Osteoblast (primary cell): Measurements from ENCODE around the gene NAA10. TPM values are rescaled to one million over a fixed set of nuclear protein-coding genes. Genes with fewer than 3 reads are reported as not detected.

Experiments
- DNase-seq: peaks from one replicate; pipeline ENCODE4 v3.0.0; 2011; ENCODE audit warnings: low spot score, mixed read lengths; ENCODE audit not compliant: insufficient read length; ENCODE audit errors: missing footprints
- H2AFZ ChIP-seq: 2 replicates; pipeline ENCODE4 v1.6.0; 2011; ENCODE audit warnings: mild to moderate bottlenecking, low read length
- H3K27ac ChIP-seq: 2 replicates; pipeline ENCODE4 v1.5.1; 2011; ENCODE audit warnings: mild to moderate bottlenecking, low read depth, low read length, moderate library complexity
- H3K27me3 ChIP-seq: 2 replicates; pipeline ENCODE4 v1.6.0; 2012; ENCODE audit warnings: mild to moderate bottlenecking, control low read depth, inconsistent platforms, low read length, moderate library complexity; ENCODE audit not compliant: insufficient read depth
- H3K36me3 ChIP-seq: 2 replicates; pipeline ENCODE4 v1.5.1; 2011; ENCODE audit warnings: mild to moderate bottlenecking, low read length, control low read depth, moderate library complexity; ENCODE audit not compliant: insufficient read depth
- H3K4me1 ChIP-seq: 2 replicates; pipeline ENCODE4 v1.5.1; 2011; ENCODE audit warnings: mild to moderate bottlenecking, low read length, control low read depth, moderate library complexity; ENCODE audit not compliant: insufficient read depth
- H3K4me2 ChIP-seq: 2 replicates; pipeline ENCODE4 v1.6.0; 2011; ENCODE audit warnings: mild to moderate bottlenecking, low read length; ENCODE audit not compliant: insufficient read depth
- H3K4me3 ChIP-seq: fragments of 200-600 bp; sonication (generic); 3 replicates; pipeline ENCODE4 v1.5.1; 2012; ENCODE audit warnings: mild to moderate bottlenecking, low read length, inconsistent platforms; ENCODE audit not compliant: insufficient read depth
- H3K79me2 ChIP-seq: 2 replicates; pipeline ENCODE4 v1.6.0; 2012; ENCODE audit warnings: mild to moderate bottlenecking, low read length, control low read depth, inconsistent platforms; ENCODE audit not compliant: insufficient read depth
- H3K9me3 ChIP-seq: 2 replicates; pipeline ENCODE4 v1.5.1; 2011; ENCODE audit warnings: low read depth, low read length, control low read depth
- H4K20me1 ChIP-seq: 2 replicates; pipeline ENCODE4 v1.6.0; 2012; ENCODE audit warnings: mild to moderate bottlenecking, low read length, control low read depth; ENCODE audit not compliant: insufficient read depth
- total RNA-seq: library from RNA; depleted of rRNA; stranded (reverse); fragments of >200 nt; gene quantifications from 2 replicates; pipeline ENCODE4 v1.2.3, GENCODE V29; 2012
- TF ChIP-seq, protein P1 (sequence below): IDR thresholded peaks from 2 replicates; pipeline ENCODE4 v1.5.1; 2011; ENCODE audit warnings: mild to moderate bottlenecking, low read depth, low read length, moderate library complexity; ENCODE audit errors: extremely low read depth

NAA10 gene
- total RNA-seq, 1 donor, result 43.4 TPM

DNA sequence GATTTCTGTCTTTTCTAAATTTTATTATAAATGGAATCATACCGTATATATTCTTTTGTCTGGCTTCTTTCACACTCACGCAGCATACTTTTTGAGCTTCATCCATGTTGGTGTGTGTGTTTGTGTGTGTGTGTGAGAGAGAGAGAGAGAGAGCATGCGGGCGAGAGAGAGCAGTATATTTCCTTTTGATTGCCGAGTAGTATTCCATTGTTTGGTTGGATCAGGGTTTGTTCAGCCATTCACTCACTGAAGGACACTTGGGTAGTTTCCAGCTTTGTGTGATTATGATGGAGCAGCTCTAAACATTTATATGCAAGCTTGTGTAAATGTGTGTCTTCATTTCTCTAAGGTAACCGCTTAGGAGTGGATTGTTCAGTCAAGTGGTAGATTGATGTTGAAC is 45.7 kb downstream of the NAA10 start:
- H3K27ac ChIP-seq, result no peak overlapping the region
- no peak overlapping the region for H3K4me3 ChIP-seq
- H2AFZ ChIP-seq, result no peak overlapping the region
- DNase-seq, result no peak
- H3K9me3 ChIP-seq, result no peaks in the 10 kb centered on the region
- no peaks in the 10 kb centered on the region for H3K4me1 ChIP-seq
- no peaks in the 10 kb centered on the region for H3K36me3 ChIP-seq
- peaks cover 57% of the 10 kb centered on the region for H3K27me3 ChIP-seq
- H4K20me1 ChIP-seq, result no peaks in the 10 kb centered on the region
- no peaks in the 10 kb centered on the region for H3K79me2 ChIP-seq
- TF ChIP-seq, protein P1, sequence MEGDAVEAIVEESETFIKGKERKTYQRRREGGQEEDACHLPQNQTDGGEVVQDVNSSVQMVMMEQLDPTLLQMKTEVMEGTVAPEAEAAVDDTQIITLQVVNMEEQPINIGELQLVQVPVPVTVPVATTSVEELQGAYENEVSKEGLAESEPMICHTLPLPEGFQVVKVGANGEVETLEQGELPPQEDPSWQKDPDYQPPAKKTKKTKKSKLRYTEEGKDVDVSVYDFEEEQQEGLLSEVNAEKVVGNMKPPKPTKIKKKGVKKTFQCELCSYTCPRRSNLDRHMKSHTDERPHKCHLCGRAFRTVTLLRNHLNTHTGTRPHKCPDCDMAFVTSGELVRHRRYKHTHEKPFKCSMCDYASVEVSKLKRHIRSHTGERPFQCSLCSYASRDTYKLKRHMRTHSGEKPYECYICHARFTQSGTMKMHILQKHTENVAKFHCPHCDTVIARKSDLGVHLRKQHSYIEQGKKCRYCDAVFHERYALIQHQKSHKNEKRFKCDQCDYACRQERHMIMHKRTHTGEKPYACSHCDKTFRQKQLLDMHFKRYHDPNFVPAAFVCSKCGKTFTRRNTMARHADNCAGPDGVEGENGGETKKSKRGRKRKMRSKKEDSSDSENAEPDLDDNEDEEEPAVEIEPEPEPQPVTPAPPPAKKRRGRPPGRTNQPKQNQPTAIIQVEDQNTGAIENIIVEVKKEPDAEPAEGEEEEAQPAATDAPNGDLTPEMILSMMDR, result no peak
- H3K4me2 ChIP-seq, result no peak overlapping the region

DNA sequence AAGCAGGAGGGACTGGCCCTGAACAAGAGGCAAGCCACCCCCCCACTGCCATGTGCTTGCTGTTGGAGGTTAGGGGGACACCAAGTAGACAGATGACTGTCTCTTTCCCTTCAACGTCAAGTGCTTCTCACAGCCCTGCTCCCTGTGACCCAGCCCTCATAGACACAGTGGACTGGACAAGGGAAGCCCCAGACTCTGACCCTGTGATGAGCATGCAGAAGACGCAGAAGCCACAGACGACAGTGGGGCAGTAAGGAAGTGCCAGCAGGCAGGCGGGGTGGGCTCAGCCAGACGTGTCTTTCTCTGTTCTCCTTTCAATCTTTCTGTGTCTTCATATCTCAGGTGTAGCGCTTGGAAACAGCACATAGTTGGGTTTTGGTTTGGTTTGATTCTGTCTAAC is 46.5 kb downstream of the NAA10 start:
- H4K20me1 ChIP-seq, result no peaks in the 10 kb centered on the region
- no peaks in the 10 kb centered on the region for H3K36me3 ChIP-seq
- H3K4me3 ChIP-seq, result no peak overlapping the region
- peaks cover 61% of the 10 kb centered on the region for H3K27me3 ChIP-seq
- H3K79me2 ChIP-seq, result no peaks in the 10 kb centered on the region
- no peak overlapping the region for H2AFZ ChIP-seq
- DNase-seq, result no peak
- no peaks in the 10 kb centered on the region for H3K9me3 ChIP-seq
- no peak overlapping the region for H3K4me2 ChIP-seq
- no peaks in the 10 kb centered on the region for H3K4me1 ChIP-seq
- H3K27ac ChIP-seq, result no peak overlapping the region
- TF ChIP-seq, protein P1, result no peak

DNA sequence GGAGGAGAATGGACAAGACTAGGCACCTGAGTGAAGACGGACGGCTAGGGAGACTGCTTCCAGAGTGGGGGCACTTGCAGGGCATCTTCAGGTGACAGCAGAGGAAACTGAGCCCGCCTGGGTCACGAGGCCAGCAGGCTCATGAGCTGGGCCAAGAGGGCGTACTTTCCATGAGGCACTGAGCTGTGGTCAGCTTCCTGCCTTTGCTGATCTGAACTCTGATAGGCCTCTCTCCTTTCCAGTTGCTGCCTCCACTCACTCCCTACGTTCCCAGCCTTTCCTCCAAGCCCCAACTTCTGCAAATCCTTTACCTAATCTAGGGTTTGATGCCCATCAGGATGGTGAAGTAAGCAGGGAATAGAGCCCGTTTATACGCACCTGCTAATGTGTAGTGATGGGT is 47.5 kb downstream of the NAA10 start:
- Histone ChIP-seq H3K27me3 (peaks cover 60% of the 10 kb centered on the region), H3K27ac (no peak overlapping the region), H3K36me3 (no peaks in the 10 kb centered on the region), H3K9me3 (no peaks in the 10 kb centered on the region), H3K4me3 (no peak overlapping the region), H3K4me1 (no peaks in the 10 kb centered on the region), H3K4me2 (no peak overlapping the region), H3K79me2 (no peaks in the 10 kb centered on the region), H4K20me1 (no peaks in the 10 kb centered on the region), H2AFZ (no peak overlapping the region)
- DNase-seq, result no peak
- TF ChIP-seq, protein P1, result no peak

DNA sequence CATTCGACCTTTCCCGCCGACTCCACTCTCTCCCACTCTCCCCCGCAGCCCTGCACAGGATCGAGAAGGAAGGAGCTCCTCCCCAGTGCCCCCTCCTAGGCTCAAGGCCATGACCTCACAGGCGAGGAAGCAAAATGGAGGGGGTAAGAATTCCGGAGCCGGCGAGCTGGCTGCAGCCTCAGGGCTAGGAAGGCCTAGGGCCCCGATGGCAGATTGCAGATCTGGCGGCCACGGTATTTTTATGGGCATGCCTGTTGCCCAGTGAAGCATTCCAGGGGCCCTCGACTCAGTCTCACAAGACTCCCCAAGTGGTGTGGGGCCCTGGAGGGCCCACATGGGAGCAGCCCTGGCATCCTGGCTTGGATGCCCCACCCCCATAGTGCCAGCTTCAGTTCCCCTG is 47.9 kb downstream of the NAA10 start:
- Histone ChIP-seq H3K4me3 (no peak overlapping the region), H3K4me2 (no peak overlapping the region), H3K79me2 (no peaks in the 10 kb centered on the region), H3K4me1 (no peaks in the 10 kb centered on the region), H3K36me3 (no peaks in the 10 kb centered on the region), H3K27me3 (peaks cover 62% of the 10 kb centered on the region), H2AFZ (no peak overlapping the region), H3K9me3 (no peaks in the 10 kb centered on the region), H4K20me1 (no peaks in the 10 kb centered on the region), H3K27ac (no peak overlapping the region)
- no peak for DNase-seq
- TF ChIP-seq, protein P1, result no peak
